ENCODE data around the gene APOLD1.
"Not testable (repeated sequence)": the region's sequence is repeated elsewhere in the genome, so short reads cannot be mapped to it uniquely, and the experiment has no call there.

Gene APOLD1

DNA sequence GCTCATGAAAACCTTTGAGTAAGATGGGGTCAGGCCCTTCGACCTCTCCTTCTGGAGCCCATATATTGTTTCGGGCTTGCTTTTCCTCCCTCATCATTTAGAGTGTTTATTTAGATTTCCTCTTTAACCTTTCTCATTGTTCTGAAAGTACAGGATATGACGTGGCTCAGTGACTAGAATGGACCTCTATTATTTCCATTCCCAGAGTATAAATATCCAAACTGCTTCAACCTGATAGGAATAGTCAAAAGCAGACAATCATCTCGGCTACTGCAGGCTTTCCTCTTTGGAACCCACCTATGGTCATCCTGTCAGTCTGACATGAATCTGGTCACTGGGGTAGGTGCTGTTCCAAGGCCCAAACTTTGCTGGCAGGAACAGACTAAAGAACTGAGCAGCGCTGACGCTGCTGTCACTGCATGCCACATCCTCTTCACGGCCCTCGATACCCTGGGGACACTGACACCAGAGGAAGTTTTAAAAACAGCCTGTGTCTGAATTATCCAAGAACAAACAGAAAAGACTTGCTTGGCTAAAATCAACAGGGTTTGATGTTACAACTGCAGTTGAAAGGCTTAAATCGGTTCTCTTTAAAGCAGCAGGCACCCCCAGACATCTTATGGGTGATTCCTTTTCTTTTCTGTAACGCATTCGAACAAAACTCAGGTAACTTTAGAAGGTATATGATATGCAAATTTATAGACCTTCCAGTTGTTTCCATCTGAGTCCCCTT is 22.7 kb downstream of the APOLD1 start:
- no peak for DNase-seq (ENCODE audit: low read depth, low spot score)

DNA sequence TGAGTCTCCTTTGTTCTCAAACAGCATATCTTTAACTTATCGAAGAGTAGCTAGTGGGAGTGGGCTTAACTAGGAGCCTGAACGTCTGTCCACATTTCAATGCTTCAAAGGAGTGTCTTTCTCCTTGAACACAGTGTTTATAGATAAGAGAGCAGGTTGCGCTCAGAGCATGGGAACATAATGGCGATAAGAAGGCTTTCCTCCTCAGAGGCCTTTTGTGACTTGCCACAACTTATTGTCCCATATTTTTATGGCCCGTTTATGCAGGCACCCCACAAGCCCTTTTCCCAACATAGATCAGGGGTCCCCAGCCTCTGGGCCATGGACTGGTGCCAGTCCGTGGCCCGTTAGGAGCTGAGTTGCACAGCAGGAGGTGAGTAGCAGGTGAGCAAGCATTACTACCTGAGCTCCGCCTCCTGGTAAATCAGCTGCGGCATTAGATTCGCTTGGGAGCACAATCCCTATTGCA is 25.1 kb downstream of the APOLD1 start:
- no peak for DNase-seq (ENCODE audit: low read depth, low spot score)

DNA sequence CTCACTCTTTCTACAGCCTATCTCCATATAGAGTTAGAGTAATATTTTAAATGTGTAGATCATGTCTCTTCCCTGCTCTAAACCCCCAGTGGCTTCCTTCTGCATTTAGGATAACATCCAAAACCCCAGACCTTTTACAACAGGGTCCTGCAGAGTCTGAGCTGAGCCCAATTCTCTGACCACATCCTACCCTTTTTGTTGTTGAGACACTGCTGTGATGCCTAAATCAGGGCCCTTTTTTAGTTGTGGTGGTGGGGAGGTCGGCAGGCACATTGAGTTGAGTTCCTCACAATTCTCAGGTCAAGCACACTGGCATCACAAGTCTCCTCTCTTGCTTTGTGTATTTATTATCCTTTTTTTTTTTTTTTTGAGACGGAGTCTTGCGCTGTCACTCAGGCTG is 25.9 kb downstream of the APOLD1 start:
- no peak for DNase-seq (ENCODE audit: low read depth, low spot score)

DNA sequence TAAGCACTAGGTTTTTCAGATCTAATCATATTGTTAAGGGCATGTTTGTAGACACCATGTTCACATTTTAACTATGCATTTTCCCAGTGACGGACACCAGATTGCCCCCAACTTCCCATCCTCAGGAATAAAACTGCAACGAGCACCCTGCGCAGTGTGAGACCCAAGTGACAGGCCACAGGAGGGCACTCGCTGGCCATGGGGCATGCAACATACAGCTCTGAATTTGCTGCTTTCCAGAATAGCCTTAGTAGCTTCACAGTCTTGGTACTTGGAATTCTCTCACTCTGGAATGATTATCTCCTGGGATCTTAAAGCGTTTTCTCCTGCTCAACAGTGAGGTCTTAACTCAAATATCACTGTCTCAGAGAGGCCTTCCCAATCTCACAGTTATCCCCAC is 26.7 kb downstream of the APOLD1 start:
- no peak for DNase-seq (ENCODE audit: low read depth, low spot score)

DNA sequence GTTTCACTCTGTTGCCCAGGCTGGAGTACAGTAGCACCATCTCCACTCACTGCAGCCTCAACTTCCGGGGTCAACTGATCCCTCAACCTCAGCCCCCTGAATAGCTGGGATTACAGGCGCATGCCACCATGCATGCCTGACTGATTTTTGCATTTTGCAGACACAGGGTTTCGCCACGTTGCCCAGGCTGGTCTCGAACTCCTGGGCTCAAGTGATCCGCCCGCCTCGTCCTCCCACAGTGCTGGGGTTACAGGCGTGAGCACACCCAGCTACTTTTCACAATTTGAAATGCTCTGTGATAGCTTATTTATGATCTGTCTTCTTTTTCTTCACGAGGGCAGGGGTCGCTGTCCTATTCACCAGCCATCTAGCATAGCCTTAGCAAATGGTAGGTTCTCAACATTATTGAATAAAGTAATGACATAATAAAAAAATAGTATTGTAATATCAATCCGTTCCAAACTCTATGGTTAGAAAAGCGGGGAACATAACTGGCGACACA is 27.2 kb downstream of the APOLD1 start:
- DNase-seq (ENCODE audit: low read depth, low spot score): no peak

DNA sequence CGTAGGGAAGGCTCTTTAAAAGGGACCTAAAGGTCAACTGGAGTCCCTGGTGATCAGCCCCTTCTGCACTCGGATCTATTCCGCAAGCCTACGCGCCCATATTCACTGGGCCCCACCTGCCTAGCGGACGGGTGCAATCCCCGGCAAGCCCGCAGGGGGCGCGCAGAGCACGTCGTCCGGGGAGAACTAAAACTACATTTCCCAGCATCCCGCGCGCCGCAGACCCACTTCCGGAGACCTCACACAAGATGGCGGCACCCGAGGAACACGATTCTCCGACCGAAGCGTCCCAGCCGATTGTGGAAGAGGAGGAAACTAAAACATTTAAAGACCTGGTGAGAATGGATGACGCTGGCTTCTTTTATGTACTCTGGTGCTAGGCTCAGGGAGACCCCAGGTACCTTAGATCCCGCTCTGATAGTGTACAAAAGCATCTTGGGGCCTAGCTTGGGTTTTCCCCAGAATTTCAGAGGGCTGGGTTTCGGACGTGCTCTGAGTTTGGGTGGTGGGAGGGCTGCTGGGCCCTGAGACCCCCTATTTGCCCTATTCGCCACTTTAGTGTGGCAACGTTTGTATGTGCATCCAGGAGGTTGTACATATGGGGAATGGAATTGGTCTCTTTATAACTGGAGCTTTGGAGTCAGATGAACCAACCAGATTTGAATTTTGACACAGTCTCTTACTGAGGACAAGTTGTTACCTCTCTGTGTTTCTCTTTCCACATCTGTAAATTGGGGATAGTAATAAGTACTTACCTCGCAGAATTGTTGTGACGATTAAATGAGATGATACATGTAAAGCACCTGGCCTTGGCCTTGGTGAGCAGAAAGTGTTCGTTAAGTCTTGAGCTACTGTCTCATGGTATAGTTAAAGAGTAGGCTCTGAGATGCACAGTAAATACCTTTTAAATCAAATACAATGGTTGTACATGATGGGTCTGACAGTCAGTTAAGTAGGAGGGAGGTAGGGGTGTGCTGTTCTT is 28.0 kb downstream of the APOLD1 start, which contains the start of gene DDX47:
DDX47 (plus strand) TSS at position 227 of the 982 bp plus-strand sequence; CDS start at position 249, 22 bp downstream.
- DNase-seq (ENCODE audit: low read depth, low spot score): peak; percentile 60

DNA sequence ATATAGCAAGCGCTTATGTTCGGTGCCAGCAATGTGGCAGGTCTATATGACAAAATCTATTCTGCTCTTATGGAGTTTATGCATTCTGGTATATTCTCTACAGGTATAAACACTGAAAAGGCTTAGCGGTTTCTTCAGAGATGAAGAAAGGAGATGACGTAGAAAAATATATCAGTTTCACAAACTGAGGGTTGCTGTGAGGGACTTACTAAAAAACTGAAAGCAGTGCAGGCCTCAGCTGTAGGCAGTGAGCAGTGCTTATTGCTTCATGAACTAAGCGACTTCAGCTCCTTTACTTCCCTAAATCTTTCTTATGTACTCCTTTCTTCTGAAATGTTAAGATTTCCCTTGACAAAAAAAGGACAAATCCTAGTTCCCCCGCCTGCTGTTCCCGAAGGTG is 32.2 kb downstream of the APOLD1 start:
- no peak for DNase-seq (ENCODE audit: low read depth, low spot score)

DNA sequence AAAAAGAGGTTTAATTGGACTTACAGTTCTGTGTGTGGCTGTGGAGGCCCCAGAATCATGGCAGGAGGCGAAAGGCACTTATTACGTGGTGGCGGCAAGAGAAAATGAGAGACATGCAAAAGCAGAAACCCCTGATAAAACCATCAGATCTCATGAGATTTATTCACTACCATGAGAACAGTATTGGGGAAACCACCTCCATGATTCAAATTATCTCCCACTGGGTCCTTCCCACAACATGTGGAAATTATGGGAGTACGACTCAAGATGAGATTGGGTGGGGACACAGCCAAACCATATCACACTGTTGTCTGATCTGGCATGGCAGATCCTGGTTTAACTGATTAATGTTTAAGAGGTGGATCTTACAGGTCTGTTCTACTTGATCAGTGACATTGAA is 33.2 kb downstream of the APOLD1 start:
- no peak for DNase-seq (ENCODE audit: low read depth, low spot score)

DNA sequence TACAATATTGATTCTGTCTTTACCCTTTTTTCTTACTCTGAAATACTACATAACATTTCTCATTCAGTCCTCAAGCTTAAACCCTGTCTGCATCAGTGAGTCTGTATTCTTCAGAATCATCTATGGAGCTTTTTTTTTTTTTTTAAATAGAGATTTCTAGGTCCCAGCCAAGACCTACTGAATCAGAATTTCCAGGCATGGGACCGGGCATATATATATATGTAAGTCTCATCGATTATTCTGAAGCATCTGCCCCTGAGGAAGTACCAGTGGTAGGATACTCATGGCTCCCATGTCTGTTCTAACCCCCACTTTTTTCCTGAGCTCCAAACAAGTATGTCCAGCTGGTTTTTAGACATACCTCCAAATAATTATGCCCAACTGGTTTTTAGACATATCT is 33.8 kb downstream of the APOLD1 start:
- DNase-seq (ENCODE audit: low read depth, low spot score): no peak

DNA sequence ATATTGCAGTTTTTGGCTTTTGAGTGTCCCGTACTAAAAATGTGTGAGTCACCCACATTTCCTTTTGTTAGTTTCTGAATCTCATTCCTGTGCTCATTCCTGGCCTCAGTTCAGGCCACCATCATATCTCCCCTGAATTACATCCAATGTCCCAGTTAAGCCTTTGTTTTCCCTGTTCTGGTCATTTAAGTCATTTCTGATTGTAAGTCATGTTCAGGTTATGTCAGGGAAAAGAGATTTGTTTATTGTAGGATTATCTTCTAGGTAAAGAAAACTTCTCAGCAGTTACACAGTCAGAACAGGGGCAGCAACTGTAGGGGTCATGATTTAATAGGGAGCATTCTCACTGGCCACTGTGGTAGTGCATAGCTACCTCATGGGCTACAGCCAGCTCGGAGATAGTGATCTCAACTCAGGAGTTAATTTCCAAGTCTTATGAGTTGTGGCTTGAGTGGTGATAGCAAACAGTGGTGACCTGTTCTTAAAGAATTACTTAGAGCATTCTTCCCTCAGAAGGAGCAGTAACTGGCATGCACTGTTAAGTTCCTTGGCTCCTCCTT is 34.4 kb downstream of the APOLD1 start:
- no peak for DNase-seq (ENCODE audit: low read depth, low spot score)

DNA sequence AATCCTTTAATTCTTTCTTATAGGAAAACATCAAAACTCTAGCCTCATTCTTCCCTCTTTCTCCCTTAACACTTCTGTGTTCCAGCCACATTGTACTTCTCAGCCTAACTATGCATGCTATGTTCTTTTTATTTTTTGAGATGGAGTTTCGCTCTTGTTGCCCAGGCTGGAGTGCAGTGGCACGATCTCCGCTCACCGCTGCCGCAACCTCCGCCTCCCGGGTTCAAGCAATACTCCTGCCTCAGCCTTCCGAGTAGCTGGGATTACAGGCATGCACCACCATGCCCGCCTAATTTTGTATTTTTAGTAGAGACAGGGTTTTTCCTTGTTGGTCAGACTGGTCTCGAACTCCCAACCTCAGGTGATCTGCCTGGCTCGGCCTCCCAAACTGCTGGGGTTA is 34.9 kb downstream of the APOLD1 start:
- DNase-seq (ENCODE audit: low read depth, low spot score): not testable (repeated sequence)

DNA sequence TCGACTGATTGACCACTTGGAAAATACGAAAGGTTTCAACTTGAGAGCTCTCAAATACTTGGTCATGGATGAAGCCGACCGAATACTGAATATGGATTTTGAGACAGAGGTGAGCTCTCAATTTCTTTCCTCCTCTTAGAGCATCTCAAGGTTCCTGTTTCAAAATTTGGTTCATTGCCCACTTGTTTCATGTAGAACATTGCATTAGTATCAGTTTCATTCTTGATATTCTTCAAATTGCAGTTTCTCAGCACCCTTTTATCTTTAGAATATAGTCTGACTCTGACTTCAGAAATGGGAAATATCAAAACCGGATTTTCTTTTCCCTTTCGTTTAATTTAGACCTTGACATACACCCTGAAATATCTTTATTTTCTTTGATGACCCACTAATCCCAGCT is 36.5 kb downstream of the APOLD1 start:
- DNase-seq (ENCODE audit: low read depth, low spot score): no peak

DNA sequence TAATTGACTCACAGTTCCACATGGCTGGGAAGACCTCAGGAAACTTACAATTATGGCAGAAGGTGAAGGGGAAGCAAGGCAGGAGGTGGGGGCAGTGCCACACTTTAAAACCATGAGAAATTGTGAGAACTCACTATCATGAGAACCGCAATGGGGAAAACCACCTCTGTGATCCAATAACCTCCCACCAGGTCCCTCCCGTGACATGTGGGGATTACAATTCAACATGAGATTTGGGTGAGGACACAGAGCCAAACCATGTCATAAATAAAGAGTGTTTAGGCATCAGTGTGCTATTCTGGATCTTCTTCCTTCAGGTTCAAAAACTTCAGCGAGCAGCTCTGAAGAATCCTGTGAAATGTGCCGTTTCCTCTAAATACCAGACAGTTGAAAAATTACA is 37.4 kb downstream of the APOLD1 start:
- no peak for DNase-seq (ENCODE audit: low read depth, low spot score)

DNA sequence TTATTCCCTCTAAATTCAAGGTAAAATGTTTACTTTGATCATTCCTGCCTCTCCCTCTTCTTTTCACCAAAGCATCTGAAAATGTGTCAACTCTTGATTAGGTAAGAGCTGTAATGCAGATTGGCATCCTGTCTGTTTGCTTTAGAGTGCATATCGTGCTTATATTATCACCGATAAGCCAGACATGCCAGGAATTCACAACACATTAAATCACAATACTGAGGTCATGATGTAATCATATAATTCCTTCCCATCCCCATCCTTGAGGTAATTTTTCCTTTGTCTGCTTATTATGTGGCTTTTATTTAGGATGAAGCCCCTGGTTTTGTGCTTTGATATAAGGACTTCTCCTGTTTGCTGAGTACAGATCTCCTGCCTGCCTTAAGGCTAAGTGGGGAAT is 37.8 kb downstream of the APOLD1 start:
- DNase-seq (ENCODE audit: low read depth, low spot score): no peak

DNA sequence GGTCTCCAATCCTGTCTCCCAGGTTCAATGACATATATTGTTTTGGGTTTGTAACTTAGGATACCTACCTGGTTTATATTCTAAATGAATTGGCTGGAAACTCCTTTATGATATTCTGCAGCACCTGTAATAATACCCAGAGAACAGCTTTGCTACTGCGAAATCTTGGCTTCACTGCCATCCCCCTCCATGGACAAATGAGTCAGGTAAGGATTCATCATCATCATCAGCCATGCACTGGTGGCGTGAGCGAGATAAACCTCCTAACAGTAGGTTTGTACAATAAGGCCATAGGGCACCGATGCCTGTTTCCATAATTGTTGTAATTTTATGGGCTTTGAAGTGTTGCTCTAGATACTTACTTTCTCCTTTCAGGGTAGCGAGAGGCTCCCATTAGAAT is 38.4 kb downstream of the APOLD1 start:
- DNase-seq (ENCODE audit: low read depth, low spot score): no peak

DNA sequence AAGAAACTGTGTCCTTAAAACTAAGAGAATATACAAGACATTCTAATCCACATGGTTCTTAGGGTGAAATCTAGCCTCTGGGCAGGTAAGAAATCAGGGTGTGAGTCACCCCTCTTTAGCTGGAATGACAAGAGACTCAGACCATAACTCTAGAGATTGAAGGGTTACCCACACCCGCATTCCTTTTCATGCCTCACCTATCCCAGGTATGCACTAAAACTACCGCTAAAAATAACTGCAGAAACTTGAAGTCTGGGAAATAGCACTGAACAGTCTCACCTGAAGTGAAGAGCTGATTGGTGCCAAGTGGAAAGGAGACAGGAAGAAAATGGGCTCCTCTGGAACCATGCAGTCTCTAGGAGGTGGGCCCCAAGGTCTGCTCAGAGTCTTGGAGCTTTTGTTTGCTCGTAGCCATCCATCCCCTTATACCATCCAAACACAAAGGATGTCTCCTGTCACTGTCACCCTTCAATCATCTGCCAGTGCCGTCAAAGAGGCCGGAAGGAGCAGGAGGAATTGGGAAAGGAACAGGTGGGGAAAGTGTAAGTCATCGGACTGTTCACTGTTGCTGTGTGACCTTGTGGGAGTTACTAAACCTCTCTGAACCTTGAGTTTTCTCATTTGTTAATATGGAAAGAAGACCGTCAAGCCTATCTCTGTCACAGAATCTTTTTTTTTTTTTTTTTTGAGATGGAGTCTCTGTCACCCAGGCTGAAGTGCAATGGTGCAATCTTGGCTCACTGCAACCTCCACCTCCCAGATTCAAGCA is 50.1 kb downstream of the APOLD1 start:
- no peak for DNase-seq (ENCODE audit: low read depth, low spot score)

DNA sequence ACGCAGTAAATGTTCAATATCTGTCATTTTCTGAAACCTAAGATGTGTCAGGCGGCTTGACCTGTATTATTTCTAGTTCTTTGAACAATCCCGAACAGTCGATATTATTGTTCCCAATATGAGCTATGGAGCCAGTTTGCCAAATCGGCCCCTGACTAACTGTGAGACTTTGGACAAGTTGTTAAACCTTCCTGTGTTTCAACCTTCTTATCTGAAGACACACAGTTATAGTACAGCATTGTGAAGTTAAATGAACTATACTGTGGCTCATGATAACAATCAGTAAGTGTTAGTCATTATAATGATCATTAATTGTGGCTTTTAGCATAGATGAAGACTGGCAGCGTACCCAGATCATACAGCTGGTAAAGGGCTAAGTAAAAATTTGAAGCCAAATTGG is 51.1 kb downstream of the APOLD1 start:
- no peak for DNase-seq (ENCODE audit: low read depth, low spot score)

DNA sequence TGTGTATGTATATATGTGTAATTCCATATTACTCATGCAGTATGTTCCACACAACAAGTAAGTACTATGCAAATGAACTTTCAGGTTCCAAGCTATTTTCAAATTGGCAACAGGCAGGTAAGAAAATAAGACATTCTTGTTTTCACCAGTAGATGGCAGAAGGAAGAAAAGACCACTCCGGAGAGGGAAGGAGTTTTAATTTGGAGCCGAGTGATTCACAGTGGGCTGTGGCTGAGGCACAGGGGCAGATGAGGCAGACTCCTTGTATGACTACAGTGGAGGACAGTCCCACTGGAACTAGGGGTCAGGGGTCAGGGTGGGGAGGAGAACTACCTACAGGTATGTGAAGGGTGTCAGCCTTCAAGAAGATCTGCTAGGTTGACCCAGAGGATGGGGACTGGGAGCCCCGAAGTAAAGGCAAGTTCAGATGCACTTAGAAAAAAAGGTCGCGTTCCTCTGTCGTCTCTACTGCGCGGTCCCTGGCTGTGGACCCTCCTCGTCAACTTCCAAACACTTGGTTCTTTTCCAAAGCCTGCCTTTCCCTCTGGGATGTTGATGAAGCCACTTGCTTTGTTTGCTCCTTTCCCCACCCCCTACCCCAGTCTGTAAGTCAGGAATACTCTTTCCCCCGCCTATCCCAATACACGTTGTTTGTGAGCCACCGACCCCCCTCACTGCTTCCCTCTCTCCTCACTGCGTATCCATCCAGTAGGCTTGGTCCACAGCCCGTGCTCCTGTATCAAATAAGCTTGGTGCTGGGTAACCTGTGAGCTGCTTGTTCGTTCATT is 51.8 kb downstream of the APOLD1 start:
- peak; percentile 5 for DNase-seq (ENCODE audit: low read depth, low spot score)

DNA sequence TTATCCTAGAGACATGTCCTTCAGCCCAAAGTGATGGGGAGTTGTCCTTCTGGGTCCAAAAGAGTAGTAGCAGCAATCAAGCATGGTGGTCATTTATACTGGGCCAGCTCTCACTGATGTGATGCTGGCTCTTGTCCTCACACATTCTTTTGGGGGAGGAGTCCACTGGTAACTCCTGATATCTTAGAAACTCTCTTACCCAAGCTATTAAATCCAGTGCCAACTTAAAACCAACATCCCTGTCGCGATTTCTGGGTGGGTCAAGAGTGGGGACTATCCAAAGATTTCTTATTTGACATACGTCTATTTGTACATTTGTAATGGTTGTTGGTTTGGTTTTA is 52.3 kb downstream of the APOLD1 start:
- DNase-seq (ENCODE audit: low read depth, low spot score): no peak

DNA sequence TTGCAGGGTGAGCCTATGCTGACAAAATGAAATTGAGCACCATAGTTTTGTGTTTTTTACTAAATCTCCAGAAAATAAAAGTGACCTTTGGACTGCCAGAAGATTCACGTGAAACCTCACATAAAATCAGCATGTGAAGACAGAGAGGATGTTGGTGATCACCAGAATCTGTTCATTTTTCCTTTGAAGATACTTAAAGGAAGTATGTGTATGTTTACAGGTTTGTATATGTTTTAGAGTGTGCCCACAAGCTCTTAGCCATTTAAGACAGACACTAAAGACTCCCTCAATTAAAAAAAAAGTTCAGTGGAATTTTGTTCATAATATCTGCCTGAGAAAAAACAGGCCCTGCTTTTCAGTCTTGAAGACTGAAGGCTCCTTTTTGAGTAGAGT is 53.5 kb downstream of the APOLD1 start:
- DNase-seq (ENCODE audit: low read depth, low spot score): no peak

DNA sequence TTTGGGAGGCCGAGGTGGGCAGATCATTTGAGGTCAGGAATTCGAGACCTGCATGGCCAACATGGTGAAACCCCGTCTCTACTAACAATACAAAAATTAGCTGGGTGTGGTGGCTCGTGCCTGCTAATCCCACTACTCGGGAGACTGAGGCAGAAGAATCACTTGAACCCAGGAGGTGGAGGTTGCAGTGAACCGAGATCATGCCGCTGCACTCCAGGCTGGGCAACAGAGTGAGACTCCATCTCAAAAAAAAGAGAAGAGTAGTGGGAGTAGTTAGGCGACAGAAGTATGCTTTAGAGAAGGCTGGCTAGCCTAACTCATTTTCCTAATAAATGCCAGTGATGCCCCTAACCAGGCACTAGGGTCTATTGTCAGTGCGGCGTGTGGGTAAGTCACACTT is 54.0 kb downstream of the APOLD1 start:
- not testable (repeated sequence) for DNase-seq (ENCODE audit: low read depth, low spot score)

Measured in iPS DF 19.7 (cell line).